Measurements from ENCODE around the gene PLD1.

PLD1 gene

DNA sequence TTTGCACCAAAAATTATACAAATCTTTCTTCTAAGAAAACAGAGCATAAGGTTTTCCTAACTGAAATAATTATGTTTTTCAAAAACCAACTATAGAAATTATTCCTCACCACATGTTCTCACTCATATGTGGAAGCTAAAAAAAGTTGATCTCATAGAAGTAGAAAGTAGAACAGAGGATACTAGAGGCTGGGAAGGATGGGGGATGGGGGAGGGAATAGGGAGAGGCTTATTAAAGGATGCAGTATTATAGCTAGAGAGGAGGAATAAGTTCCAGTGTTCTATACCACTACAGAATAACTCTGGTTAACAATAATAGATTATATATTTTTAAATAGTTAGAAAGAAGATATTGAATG is 20.2 kb upstream of the PLD1 start:
- no peak for TF ChIP-seq POLR2AphosphoS5 (IDR thresholded peaks at IDR 0.05; ENCODE audit: low read depth)
- no peak for TF ChIP-seq CTCF (IDR thresholded peaks at IDR 0.05; ENCODE audit: insufficient read depth, low read length)
- no peak for TF ChIP-seq REST (IDR thresholded peaks at IDR 0.05; ENCODE audit: insufficient replicate concordance, low read depth)
- no peak for TF ChIP-seq SPI1 (IDR thresholded peaks at IDR 0.05; ENCODE audit: borderline replicate concordance, low read depth)
- no peak for TF ChIP-seq GABPA (IDR thresholded peaks at IDR 0.05; ENCODE audit: low read depth)
- DNase-seq (ENCODE audit: low read depth in 1 of 2, low spot score in 1 of 2) = no peak
- Histone ChIP-seq H3K27me3 (ENCODE audit: insufficient read depth, poor library complexity, severe bottlenecking) (no peaks in the 10 kb centered on the region), H3K4me3 (replicated peaks; ENCODE audit: insufficient read depth, low read length) (no peak overlapping the region), H3K27ac (replicated peaks) (0 out of 2 replicates have a peak overlapping the region, but pooled peaks have one; percentile 6)

DNA sequence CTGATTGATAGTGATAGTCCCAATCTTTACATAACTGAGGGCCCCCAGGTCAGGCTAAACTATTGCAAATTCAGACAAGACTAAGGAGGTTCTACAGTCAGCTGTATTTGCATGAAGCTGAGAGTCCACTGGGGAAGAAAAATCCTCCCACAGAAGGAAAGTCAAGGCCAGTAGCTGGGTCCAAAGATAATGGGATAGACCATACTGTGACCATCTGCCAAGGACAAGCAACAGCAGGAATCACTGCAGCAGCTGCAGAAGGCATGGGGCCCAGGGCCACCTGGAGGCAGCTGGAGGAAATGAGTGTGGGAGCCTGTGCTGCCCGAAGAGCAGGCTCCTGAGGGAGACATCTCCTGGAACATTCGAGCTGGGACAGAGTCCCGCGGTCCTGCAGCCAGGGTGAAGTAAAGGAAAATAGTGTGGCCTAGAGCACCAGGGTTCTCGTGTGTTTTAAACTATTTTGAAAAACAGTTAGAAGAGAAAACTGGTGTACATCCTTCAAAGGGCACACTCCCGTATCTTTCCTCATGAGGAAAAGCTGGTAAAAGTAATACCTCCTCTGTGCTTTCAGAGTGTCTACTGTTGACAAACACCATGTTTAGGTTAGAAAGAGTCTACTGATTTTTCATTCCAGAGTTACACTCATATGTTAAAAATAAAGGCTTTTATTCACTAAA is 19.7 kb upstream of the PLD1 start:
- Histone ChIP-seq H3K27me3 (ENCODE audit: insufficient read depth, poor library complexity, severe bottlenecking) (no peaks in the 10 kb centered on the region), H3K27ac (replicated peaks) (peak overlapping the region; percentile 45; the same call in 1 of the 2 replicates), H3K4me3 (replicated peaks; ENCODE audit: insufficient read depth, low read length) (no peak overlapping the region)
- DNase-seq (ENCODE audit: low read depth in 1 of 2, low spot score in 1 of 2) = peak in 1 of 2 experiments; percentile 57
- TF ChIP-seq SPI1 (IDR thresholded peaks at IDR 0.05; ENCODE audit: borderline replicate concordance, low read depth) (peak; percentile 3; the same call in 1 of the 2 replicates), GABPA (IDR thresholded peaks at IDR 0.05; ENCODE audit: low read depth) (no peak), CTCF (IDR thresholded peaks at IDR 0.05; ENCODE audit: insufficient read depth, low read length) (peak; percentile 46)

DNA sequence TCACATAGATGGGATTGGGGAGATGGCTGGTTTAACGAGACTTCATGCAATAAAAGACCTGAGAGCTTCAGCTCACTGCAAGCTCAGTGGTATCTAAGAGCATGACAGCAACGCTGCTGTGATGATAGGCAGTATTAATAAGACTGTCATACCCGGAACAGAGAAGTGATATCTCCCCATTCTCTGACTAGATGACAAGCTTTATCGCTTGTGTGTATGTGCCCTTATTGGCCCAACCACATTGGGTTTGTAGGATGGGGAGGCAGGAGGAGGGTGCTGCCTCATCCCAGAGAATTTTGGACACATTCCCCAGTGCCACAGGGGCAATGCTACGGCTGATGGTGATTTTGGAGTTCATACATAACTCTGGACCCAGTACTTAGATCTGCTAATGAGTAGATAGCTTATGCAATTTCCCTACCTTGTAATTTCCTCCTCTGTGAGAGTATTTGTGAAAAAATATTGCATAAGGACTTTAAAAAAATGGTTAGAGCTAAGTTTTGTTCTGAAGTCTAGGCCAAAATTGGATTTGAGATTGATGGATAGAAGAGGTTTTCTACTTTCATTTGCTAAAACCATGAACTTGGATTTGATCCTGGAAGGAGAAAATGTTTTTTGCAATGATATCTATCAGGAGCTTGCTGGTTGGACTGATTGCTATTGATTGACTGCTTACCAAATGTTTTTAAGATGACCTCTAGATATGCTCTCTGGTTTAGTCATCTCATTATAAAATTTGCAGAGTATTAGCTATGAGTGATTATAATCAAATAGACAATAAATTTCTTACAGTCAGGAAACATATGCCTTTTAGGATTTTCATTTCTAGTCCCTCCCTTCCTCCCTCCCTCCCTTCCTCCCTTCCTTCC is 18.9 kb upstream of the PLD1 start:
- Histone ChIP-seq H3K27me3 (ENCODE audit: insufficient read depth, poor library complexity, severe bottlenecking) (no peaks in the 10 kb centered on the region), H3K27ac (replicated peaks) (peak overlapping the region; percentile 45), H3K4me3 (replicated peaks; ENCODE audit: insufficient read depth, low read length) (peak overlapping the region; percentile 26)
- TF ChIP-seq GABPA (IDR thresholded peaks at IDR 0.05; ENCODE audit: low read depth) = no peak
- peak; percentile 58 to 70 for DNase-seq (ENCODE audit: low read depth in 1 of 2, low spot score in 1 of 2)

GRCh38 chr3:171827836-171828458 is 17.7 kb upstream of the PLD1 start:
- H3K27me3 ChIP-seq (ENCODE audit: insufficient read depth, poor library complexity, severe bottlenecking) = no peaks in the 10 kb centered on the region
- peak overlapping the region; percentile 45 for H3K27ac ChIP-seq (replicated peaks)
- TF ChIP-seq SPI1 (IDR thresholded peaks at IDR 0.05; ENCODE audit: borderline replicate concordance, low read depth) (no peak), CTCF (IDR thresholded peaks at IDR 0.05; ENCODE audit: insufficient read depth, low read length) (no peak), REST (IDR thresholded peaks at IDR 0.05; ENCODE audit: insufficient replicate concordance, low read depth) (no peak), GABPA (IDR thresholded peaks at IDR 0.05; ENCODE audit: low read depth) (no peak), POLR2AphosphoS5 (IDR thresholded peaks at IDR 0.05; ENCODE audit: low read depth) (no peak)
- peak in 1 of 2 experiments; percentile 42 for DNase-seq (ENCODE audit: low read depth in 1 of 2, low spot score in 1 of 2)
- no peak overlapping the region for H3K4me3 ChIP-seq (replicated peaks; ENCODE audit: insufficient read depth, low read length)

All from HL-60 (cell line).